Muscle of arm (tissue), 12 donors: ENCODE data around the gene BTG2. TPM values are rescaled to one million over a fixed set of nuclear protein-coding genes. Genes with fewer than 3 reads are reported as not detected.
"Not testable (repeated sequence)": the region's sequence is repeated elsewhere in the genome, so short reads cannot be mapped to it uniquely, and the experiment has no call there.

ENCODE experiments used
- DNase-seq: peaks from one replicate; pipeline ENCODE4 v3.0.0-alpha.2; 2013
- polyA plus RNA-seq, 12 donors: library from polyadenylated mRNA; unstranded; fragments of 120-200 nt; gene quantifications; one replicate each; pipeline ENCODE4 v1.2.1, GENCODE V29; 2013; ENCODE audit not compliant: insufficient read length in 12 of 12

BTG2 gene
- polyA plus RNA-seq, 12 donors: 63.4 to 246 (median 81.3) TPM; not detected in 1

DNA sequence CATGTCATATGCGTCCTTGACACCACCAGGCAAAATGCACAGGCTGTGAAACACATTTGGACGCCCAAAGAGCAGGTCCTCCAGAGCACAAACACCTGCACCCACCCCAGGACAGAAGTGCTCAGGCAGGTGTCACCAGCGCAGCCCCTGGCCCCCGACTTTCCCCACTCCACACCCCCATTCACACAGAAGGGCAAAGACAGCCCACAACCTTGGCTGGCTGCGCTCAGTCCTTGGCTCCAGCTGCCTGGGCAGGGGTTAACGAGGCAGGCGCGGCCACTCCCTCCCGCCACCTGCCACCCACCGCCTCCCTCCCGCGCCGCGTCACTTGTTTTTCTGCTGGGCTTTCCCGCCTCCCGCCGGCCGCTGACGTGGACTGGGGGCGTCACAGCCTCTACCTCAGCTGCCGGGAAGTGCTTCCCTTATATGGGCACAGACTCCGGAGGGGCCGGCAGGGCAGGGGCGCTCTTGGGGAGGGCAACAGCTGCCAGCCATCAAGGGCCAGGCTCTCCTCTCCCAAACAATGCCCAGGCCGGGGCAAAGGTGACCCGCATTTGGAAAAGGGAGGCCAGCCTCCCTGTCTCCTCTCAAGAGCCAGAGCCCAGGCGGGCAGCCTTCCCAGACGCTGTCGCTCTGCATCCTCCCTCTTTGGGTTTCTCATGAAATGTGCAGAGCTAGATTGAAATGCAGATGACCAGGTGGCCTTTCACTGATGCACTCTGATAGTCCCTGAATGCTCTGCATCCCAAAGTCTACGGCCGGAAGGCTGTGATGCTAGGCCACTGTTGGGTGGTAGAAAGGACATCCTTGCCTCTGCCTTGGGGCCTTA lies 14.8 kb upstream of the BTG2 start:
- peak; percentile 88 for DNase-seq

DNA sequence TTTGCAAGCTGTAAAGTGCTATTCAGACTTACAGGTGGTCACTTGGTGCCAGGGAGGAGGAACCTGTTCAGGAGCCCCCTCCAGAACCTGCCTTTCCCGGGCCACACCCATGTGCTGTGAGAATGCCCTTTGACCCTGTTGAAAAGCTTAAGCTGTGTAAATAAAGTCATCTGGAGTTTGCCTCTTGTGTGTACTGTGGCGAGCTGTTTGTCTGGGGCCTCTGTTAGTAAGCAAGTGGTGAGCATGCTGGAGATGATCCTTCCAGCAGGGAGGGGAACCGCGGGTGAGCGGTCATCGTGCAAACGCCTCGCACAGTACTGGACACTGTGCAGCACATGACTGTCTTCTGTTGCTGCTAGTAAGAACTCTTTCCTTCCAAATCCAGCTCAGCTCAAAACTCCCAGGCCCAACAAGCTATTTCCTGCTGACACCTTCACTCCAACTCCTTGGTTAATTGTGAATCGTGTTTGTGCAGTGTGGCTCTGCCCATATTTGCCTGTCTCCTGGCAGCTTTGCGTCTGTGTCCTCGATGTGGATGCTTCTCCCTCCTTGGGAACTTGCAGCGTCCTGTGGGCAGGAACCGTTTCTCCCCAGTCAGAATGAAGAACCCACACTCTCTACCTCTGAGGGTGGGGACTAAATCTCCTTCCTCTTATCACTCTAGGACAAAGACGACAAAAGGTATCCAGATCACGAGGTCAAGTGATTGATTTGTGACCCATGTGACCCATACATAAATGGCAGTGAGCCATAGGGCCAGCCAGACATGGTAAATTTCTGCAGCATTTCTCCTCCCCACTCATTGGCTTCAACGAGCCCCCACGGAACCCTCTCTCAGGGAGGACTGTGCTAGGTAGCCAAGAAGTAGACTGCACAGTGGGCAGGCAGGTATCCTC lies 13.9 kb upstream of the BTG2 start:
- DNase-seq: no peak

DNA sequence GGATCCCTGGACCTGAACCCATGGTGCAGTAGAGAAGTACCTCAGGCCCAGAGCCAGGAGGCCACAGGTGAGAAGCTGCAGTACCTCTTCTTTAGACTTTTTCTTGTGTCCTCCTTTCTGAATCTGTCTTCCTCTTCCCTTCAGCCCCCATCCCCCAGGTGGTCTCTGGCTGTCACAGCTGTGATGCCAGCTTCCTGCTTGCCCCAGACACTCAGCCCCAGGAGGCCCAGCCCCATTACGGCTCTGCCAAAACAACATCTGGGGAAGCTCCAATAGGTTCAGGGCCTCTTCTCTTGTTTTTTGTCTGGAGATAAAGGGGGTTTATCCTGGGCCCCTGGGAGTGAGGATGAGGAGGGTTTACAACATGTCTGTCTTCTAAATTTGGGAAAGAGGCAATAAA lies 9.5 kb upstream of the BTG2 start:
- no peak for DNase-seq

DNA sequence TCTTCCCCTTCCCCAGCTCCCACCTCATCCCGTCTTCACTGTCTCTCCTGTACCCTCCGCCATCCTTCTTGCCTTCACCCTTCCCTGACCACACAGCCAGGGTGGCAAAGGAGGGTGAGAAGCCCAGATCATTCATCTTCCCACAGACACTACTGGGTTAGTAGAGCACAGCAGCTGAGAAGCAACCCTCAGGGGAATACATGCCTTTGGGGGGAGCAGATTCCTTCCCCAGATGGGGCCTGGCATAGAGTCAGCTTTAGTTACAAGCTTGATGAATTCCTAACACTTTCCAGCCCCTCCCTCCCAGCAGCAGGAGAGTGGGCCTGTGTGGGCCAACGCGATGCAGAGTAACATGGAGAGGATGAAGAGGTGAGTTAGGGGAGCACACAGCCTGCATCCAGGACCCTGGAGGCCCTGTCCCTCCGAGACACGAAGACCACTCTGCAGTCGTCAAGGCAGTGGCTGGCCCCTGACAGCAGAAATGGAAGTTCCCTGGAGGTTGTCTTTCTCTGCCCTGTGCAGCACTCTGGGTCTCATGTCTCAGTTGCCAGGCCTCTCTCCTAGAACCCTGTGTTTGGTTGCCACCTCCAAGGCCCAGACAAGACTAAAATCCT lies 8.8 kb upstream of the BTG2 start:
- DNase-seq: no peak

DNA sequence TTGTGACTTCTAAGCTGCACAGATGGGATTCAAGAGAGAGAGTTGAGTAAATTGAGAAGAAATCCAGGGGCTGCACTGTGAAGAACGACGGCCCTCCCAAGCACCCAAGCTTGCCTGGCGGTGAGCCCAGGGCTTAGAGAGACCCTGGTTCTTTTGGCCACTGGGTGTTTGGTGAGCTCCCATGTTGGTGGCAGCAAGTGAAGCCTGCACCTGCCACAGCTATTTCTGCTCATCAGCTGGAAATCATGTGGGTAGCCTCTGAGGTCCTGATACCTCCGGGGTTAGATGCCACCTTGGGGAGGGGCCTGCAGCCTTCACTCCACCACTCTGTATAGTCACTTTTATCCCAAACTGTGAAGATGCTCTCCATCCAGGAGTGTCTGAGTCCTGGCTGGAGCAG lies 6.2 kb upstream of the BTG2 start:
- DNase-seq: no peak

DNA sequence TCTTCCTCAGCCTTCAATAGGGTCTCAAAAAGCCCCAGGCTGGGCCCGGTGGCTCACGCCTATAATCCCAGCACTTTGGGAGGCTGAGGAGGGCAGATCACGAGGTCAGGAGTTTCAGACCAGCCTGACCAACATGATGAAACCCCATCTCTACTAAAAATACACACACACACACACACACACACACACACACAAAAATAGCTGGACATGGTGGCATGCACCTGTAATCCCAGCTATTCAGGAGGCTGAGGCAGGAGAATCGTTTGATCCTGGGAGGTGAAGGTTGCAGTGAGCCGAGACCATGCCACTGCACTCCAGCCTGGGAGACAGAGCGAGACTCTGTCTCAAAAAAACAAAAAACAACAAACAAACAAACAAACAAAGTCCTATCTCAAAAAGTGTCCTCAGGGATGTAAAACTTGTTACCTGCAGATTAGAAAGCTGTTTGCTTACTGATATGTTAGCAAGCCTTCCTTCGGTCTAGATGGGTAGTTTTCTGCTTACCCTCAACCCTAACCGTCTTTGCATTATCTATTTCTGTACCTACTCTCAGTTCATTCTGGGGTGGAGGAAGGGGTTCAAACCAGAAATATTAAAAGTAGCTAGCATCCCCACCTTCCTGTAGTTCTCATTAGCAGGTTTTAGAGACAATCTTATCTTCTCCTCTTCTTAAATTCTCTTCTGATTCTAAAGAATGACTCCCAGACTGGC lies 5.4 kb upstream of the BTG2 start:
- DNase-seq: not testable (repeated sequence)

DNA sequence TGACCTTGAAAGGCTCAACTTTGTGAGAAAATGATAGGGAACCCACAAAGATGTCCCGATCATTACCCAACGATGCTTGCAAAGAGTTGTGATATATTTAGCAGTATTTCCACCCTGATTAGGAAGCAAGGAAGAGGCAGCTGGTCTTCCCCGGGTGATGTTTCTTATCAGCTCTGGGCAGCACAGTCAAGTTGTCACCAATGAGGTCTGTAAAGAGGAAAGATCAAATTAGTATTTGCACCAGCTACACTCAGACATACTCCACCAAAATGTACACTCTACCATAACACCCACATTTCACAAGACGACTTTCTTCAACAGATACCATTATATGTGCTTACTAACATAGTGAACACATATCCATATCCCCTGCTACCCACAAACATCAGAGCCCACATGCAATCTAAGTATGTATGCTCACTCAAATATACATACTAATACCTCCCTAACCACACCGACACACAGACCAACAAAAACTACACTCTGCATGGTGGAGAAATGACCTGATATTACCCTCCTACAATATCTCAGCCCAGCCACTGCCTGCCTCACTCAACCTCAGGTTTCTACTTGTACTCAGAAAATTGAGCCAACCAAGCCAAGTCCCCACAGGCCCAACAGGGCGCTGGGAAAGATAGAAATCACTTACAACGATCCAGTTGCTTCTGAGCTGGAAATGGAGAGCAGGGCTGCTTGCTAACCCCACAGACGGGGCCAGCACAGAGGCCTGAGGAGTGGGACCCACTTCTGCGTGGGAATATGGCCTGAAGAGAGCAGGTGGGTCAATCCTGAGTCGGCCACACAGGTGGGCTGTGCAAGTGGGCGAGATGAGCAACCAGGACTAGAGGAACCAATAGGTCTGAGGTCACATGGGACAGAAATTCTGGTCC lies 4.6 kb upstream of the BTG2 start:
- no peak for DNase-seq

DNA sequence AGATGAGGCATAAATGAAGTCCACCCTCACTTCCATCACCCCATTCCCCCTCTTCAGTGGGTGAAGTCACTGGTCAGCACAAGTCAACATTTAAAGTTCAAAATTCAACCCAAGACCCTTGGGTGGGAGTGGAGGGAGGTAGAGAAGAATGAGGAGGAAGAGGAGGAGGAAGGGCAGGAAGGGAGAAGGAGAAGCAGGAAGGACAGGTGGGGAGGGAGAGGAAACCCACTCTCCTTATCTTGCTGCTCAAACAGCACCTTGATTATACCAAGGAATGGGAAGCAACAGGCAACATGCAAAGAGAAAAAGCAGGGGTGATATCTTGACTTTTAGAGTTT lies 4.0 kb upstream of the BTG2 start:
- no peak for DNase-seq

DNA sequence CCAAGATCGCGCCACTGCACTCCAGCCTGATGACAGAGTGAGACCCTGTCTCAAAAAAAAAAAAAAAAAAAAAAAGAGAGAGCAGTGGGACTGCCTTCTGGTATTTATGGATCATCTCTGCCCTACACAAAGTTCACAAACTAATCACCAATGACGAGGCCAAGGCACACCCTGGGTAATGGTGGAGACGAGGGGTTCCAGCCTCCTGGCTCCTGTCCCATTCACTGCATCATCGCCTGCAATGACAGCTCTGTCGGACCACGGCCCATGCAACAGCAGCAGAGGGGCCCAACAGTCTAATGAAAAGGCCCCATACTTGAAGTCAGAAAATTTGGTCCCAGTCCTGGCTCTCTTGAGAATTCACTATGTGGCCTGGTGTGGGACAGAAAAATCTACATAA lies 2.9 kb upstream of the BTG2 start:
- DNase-seq: no peak

DNA sequence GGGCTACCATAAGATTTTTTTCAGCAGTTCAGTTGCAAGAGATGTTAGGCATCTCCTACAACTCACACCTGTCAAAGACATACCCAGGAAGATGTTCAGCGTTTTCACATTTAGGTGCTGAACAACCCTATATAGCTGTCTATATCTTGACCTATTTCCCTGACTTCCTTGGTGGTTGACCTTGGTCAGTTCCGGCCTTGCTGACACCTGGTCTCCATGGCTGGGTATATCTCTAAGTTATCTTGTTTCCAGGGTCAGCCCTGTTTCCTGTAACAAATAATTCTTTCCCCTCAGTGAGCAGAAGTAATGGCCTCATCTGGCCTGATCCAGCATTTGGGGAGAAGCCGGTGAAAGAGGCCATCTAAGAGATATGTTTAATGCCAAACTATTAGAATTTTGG lies 2.4 kb upstream of the BTG2 start:
- DNase-seq: no peak

DNA sequence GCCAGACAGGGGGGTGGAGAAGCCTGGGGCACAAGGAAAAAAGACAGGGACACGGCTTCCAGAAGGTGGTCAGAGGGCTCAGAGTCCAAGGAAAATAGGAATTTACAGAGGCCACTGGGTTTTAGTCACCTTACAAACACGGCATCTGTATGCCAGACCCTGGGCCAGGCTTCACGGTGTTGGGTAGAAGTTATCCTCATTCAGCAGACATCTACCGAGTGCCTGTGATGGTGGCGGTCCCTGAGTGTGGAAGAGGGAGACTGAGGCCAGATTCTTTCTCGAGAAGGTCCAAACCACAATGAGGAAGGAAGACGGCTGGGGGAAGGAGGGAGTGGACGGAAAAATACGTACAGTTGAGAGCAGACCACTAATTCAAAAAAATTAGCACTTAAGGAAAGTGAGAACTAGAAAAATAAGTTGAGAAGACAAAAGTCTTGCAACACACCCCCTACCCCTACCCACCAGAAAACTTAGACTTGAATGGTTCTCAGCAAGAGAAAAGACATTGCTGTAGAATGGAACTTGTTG lies 864 bp upstream of the BTG2 start:
- no peak for DNase-seq

DNA sequence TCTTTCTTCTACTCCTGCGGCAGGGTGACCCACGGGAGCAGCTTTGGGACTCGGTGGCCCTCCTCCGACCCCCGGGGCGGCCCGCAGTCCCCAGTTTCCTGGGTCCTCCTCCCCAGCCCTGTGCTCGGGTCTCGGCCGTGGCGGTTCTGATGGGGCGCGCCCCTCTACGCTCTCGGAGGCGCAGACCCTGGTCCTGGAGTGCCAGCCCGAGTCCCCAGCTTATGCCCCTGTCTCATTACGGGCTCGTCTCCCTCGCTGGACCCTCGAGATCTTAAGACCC lies 430 bp downstream of the BTG2 start:
- DNase-seq: no peak

DNA sequence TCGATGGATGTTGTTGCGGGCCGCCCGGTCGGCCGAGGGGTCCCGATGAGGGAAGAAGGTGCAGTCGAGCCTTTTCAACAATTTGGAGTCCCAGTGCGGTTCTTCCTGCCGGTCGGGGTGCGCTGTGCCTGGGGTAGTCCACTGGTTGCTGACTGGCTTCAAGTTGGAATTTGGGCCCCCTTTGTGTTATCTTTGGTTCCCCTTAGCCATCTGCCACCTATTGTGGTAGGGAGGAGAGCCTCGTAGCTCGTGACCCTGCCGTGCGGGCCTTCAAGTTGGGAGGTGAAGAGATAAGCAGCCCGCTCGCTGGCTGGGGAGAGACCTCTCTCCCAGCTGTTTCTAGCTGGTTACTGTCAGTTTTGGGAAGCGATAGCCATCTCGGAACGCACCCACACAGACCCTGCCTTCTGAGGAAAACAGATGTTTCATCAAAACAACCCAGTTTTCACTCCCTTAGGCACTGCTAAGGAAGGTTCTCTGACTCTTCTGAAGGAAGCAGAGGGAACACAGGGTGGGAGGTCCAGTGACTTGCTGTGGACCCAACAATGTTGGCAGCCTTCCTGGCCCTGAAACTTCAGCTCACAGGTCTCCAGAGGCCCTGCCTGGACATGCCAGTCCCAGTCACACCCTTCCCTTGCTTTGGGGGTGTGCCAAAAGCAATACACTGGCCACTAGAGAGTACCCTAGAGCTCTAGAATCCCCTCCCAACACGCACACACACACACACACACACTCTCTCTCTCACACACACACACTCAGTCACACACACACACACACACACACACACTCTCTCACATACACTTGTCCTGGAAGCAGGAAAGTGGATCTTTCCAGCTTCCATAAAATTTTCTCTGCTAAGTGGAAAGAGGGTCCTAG lies 1.0 kb downstream of the BTG2 start:
- peak; percentile 78 for DNase-seq

DNA sequence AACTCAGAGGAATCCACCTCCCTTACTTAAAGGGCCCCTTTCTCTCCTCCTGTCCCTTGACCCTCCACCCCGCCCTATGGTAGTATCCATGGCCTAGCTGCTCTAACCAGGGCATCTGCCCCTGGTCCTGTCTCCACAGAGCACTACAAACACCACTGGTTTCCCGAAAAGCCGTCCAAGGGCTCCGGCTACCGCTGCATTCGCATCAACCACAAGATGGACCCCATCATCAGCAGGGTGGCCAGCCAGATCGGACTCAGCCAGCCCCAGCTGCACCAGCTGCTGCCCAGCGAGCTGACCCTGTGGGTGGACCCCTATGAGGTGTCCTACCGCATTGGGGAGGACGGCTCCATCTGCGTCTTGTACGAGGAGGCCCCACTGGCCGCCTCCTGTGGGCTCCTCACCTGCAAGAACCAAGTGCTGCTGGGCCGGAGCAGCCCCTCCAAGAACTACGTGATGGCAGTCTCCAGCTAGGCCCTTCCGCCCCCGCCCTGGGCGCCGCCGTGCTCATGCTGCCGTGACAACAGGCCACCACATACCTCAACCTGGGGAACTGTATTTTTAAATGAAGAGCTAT lies 1.7 kb downstream of the BTG2 start:
- DNase-seq: no peak

DNA sequence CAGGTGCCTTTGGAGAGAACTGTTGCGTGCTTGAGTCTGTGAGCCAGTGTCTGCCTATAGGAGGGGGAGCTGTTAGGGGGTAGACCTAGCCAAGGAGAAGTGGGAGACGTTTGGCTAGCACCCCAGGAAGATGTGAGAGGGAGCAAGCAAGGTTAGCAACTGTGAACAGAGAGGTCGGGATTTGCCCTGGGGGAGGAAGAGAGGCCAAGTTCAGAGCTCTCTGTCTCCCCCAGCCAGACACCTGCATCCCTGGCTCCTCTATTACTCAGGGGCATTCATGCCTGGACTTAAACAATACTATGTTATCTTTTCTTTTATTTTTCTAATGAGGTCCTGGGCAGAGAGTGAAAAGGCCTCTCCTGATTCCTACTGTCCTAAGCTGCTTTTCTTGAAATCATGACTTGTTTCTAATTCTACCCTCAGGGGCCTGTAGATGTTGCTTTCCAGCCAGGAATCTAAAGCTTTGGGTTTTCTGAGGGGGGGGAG lies 2.4 kb downstream of the BTG2 start:
- DNase-seq: no peak

DNA sequence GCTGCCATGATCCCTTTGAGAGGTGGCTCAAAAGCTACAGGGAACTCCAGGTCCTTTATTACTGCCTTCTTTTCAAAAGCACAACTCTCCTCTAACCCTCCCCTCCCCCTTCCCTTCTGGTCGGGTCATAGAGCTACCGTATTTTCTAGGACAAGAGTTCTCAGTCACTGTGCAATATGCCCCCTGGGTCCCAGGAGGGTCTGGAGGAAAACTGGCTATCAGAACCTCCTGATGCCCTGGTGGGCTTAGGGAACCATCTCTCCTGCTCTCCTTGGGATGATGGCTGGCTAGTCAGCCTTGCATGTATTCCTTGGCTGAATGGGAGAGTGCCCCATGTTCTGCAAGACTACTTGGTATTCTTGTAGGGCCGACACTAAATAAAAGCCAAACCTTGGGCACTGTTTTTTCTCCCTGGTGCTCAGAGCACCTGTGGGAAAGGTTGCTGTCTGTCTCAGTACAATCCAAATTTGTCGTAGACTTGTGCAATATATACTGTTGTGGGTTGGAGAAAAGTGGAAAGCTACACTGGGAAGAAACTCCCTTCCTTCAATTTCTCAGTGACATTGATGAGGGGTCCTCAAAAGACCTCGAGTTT lies 3.1 kb downstream of the BTG2 start:
- DNase-seq: no peak

DNA sequence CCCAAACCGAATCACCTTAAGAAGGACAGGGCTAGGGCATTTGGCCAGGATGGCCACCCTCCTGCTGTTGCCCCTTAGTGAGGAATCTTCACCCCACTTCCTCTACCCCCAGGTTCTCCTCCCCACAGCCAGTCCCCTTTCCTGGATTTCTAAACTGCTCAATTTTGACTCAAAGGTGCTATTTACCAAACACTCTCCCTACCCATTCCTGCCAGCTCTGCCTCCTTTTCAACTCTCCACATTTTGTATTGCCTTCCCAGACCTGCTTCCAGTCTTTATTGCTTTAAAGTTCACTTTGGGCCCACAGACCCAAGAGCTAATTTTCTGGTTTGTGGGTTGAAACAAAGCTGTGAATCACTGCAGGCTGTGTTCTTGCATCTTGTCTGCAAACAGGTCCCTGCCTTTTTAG lies 3.6 kb downstream of the BTG2 start:
- no peak for DNase-seq

DNA sequence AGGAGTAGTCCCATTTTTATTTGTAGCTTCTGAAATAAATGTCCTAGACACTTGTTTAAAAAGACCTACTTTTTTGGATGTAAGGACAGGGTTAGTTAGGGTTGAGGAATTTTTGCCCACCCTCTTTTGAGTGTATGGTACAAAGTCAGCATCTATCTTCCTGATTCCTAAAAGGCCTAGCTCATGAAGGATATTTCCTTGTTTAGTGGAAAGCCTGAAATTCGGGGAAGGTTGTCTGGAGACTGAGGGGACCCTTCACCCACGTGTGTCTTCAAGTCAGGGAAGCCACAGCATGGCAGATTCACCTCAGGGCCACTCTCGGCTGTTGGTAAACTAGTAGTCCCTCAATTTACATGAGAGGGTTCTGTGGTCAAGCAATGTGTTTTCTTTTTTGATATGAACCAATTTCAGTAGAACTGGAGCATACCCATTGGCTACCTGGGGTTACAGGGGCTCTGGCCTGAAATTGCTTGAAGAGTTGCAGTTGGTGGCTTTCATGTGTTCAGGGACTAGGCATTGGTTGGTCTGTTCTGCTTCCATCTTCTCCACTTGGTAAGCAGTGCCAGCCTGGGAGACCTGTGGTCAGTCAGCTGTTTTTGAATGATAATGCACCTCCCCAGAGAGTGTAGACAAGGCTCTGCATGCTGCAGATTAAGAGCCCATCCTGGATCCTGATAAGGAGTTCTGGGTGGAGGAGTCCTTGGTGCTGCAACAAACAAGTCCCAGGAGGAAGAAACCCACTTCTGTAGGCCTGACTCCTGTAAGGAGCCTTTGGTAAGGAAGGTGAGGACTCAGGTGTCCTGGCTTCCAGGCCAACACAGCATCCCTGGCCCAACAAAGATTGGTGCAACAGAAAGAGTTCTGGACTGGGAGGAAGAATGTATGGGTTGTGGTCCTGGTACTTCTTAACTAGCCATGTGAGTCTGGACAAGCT lies 6.3 kb downstream of the BTG2 start:
- no peak for DNase-seq
